T-helper 1 cell treated with Interleukin-12 subunit alpha and Interleukin-12 subunit beta and Interleukin-4 antibody, amounts not matched to agents 30 μg/mL and 1 μg/mL, for 36 hours (primary cell): ENCODE results near the gene ERV3-1.
"Not testable (repeated sequence)": the region's sequence is repeated elsewhere in the genome, so short reads cannot be mapped to it uniquely, and the experiment has no call there.

Source experiments
- H3K27ac Mint-ChIP-seq: one replicate; pipeline ENCODE4 v1.8.0; 2021; ENCODE audit warnings: mild to moderate bottlenecking, mixed read lengths
- H3K27me3 Mint-ChIP-seq: one replicate; pipeline ENCODE4 v1.8.0; 2021; ENCODE audit warnings: low read depth, mixed read lengths
- H3K36me3 Mint-ChIP-seq: one replicate; pipeline ENCODE4 v1.8.0; 2021; ENCODE audit warnings: low read depth, mixed read lengths
- H3K4me1 Mint-ChIP-seq: one replicate; pipeline ENCODE4 v1.8.0; 2021; ENCODE audit warnings: low read depth, mixed read lengths
- H3K4me3 Mint-ChIP-seq: one replicate; pipeline ENCODE4 v1.8.0; 2021; ENCODE audit warnings: mild to moderate bottlenecking, moderate library complexity, mixed read lengths
- H3K9me3 Mint-ChIP-seq: one replicate; pipeline ENCODE4 v1.8.0; 2021; ENCODE audit warnings: mixed read lengths

ERV3-1 gene

GRCh38 chr7:65006094-65006992 is at the start of gene ERV3-1:
ERV3-1 (minus strand) TSS chr7:65006687; CDS start chr7:64993026, 13,661 bp downstream.
- H3K4me1 Mint-ChIP-seq: peaks cover 29% of the 10 kb centered on the region
- H3K27me3 Mint-ChIP-seq: no peaks in the 10 kb centered on the region
- H3K27ac Mint-ChIP-seq: peak within 1 kb of the TSS; percentile 94
- peaks cover 26% of the 10 kb centered on the region for H3K9me3 Mint-ChIP-seq
- peaks cover 40% of the 10 kb centered on the region for H3K36me3 Mint-ChIP-seq
- peak within 1 kb of the TSS; percentile 94 for H3K4me3 Mint-ChIP-seq

- not testable (repeated sequence) for H3K4me1 Mint-ChIP-seq, H3K27ac Mint-ChIP-seq, H3K27me3 Mint-ChIP-seq, H3K4me3 Mint-ChIP-seq
- H3K36me3 Mint-ChIP-seq: peaks cover 35% of the 10 kb centered on the region
- peaks cover 14% of the 10 kb centered on the region for H3K9me3 Mint-ChIP-seq
Observed at GRCh38 chr7:65055786-65056185, 49.3 kb upstream of the ERV3-1 start.

- H3K4me1 Mint-ChIP-seq, H3K27ac Mint-ChIP-seq, H3K27me3 Mint-ChIP-seq, H3K4me3 Mint-ChIP-seq: not testable (repeated sequence)
- Mint-ChIP-seq H3K9me3 (peaks cover 20% of the 10 kb centered on the region), H3K36me3 (peaks cover 36% of the 10 kb centered on the region)
Observed at GRCh38 chr7:65054466-65054994, 48.0 kb upstream of the ERV3-1 start.

GRCh38 chr7:65051654-65052053 is 45.2 kb upstream of the ERV3-1 start:
- Mint-ChIP-seq H3K9me3 (peaks cover 20% of the 10 kb centered on the region), H3K36me3 (peaks cover 26% of the 10 kb centered on the region)
- not testable (repeated sequence) for H3K27me3 Mint-ChIP-seq, H3K4me1 Mint-ChIP-seq, H3K4me3 Mint-ChIP-seq, H3K27ac Mint-ChIP-seq

- peaks cover 20% of the 10 kb centered on the region for H3K9me3 Mint-ChIP-seq
- not testable (repeated sequence) for H3K27me3 Mint-ChIP-seq, H3K4me3 Mint-ChIP-seq, H3K27ac Mint-ChIP-seq, H3K4me1 Mint-ChIP-seq
- H3K36me3 Mint-ChIP-seq: peaks cover 21% of the 10 kb centered on the region
Observed at GRCh38 chr7:65051139-65051538, 44.7 kb upstream of the ERV3-1 start.

- H3K4me3 Mint-ChIP-seq, H3K27me3 Mint-ChIP-seq, H3K27ac Mint-ChIP-seq, H3K4me1 Mint-ChIP-seq: not testable (repeated sequence)
- peaks cover 18% of the 10 kb centered on the region for H3K36me3 Mint-ChIP-seq
- H3K9me3 Mint-ChIP-seq: peaks cover 11% of the 10 kb centered on the region
Observed at GRCh38 chr7:65046329-65046728, 39.8 kb upstream of the ERV3-1 start.

- peaks cover 13% of the 10 kb centered on the region for H3K36me3 Mint-ChIP-seq
- not testable (repeated sequence) for H3K4me1 Mint-ChIP-seq, H3K4me3 Mint-ChIP-seq, H3K9me3 Mint-ChIP-seq, H3K27ac Mint-ChIP-seq, H3K27me3 Mint-ChIP-seq
Observed at GRCh38 chr7:65045589-65045988, 39.1 kb upstream of the ERV3-1 start.

GRCh38 chr7:65038767-65039166 is 32.3 kb upstream of the ERV3-1 start:
- Mint-ChIP-seq H3K4me1 (peaks cover 14% of the 10 kb centered on the region), H3K4me3 (peak overlapping the region; percentile 85), H3K27ac (peak overlapping the region; percentile 75)
- H3K27me3 Mint-ChIP-seq, H3K9me3 Mint-ChIP-seq, H3K36me3 Mint-ChIP-seq: not testable (repeated sequence)

GRCh38 chr7:65037740-65038688 is 31.5 kb upstream of the ERV3-1 start:
- peak overlapping the region; percentile 76 for H3K4me3 Mint-ChIP-seq
- H3K9me3 Mint-ChIP-seq: peaks cover 3% of the 10 kb centered on the region
- H3K36me3 Mint-ChIP-seq: peaks cover 2% of the 10 kb centered on the region
- H3K4me1 Mint-ChIP-seq: peaks cover 14% of the 10 kb centered on the region
- peak overlapping the region; percentile 71 for H3K27ac Mint-ChIP-seq
- H3K27me3 Mint-ChIP-seq: no peaks in the 10 kb centered on the region

- H3K9me3 Mint-ChIP-seq, H3K27me3 Mint-ChIP-seq, H3K27ac Mint-ChIP-seq, H3K4me3 Mint-ChIP-seq, H3K36me3 Mint-ChIP-seq: not testable (repeated sequence)
- peaks cover 14% of the 10 kb centered on the region for H3K4me1 Mint-ChIP-seq
Observed at GRCh38 chr7:65036526-65036925, 30.0 kb upstream of the ERV3-1 start.

- not testable (repeated sequence) for H3K27ac Mint-ChIP-seq, H3K36me3 Mint-ChIP-seq
Observed at GRCh38 chr7:65035469-65035868, 29.0 kb upstream of the ERV3-1 start.

GRCh38 chr7:65034120-65034782 is 27.8 kb upstream of the ERV3-1 start:
- not testable (repeated sequence) for H3K4me3 Mint-ChIP-seq, H3K27ac Mint-ChIP-seq, H3K36me3 Mint-ChIP-seq, H3K9me3 Mint-ChIP-seq, H3K4me1 Mint-ChIP-seq, H3K27me3 Mint-ChIP-seq

More at GRCh38 chr7:65035469-65035868, 29.0 kb upstream of the ERV3-1 start:
- not testable (repeated sequence) for H3K27me3 Mint-ChIP-seq, H3K4me3 Mint-ChIP-seq, H3K9me3 Mint-ChIP-seq
- peaks cover 14% of the 10 kb centered on the region for H3K4me1 Mint-ChIP-seq

GRCh38 chr7:65033391-65033790 is 26.9 kb upstream of the ERV3-1 start:
- H3K27me3 Mint-ChIP-seq, H3K27ac Mint-ChIP-seq, H3K36me3 Mint-ChIP-seq, H3K4me3 Mint-ChIP-seq, H3K9me3 Mint-ChIP-seq, H3K4me1 Mint-ChIP-seq: not testable (repeated sequence)

GRCh38 chr7:65025023-65025422 is 18.5 kb upstream of the ERV3-1 start:
- H3K27me3 Mint-ChIP-seq, H3K36me3 Mint-ChIP-seq, H3K27ac Mint-ChIP-seq, H3K4me1 Mint-ChIP-seq, H3K9me3 Mint-ChIP-seq, H3K4me3 Mint-ChIP-seq: not testable (repeated sequence)
